ENCODE results near the gene IDH3G.
"Not testable (repeated sequence)": the region's sequence is repeated elsewhere in the genome, so short reads cannot be mapped to it uniquely, and the experiment has no call there.

Gene IDH3G

GRCh38 chrX:153746991-153747390, 47.2 kb downstream of the IDH3G start:
- H3K4me1 ChIP-seq (ENCODE audit: control insufficient read depth, insufficient read depth, low read length); H3K36me3 ChIP-seq (ENCODE audit: control insufficient read depth, insufficient read depth, low read length); H3K27me3 ChIP-seq (ENCODE audit: control insufficient read depth, insufficient read depth, low read length); DNase-seq (ENCODE audit: low read depth, low spot score); H3K9me3 ChIP-seq (ENCODE audit: control insufficient read depth, insufficient read depth, low read length); H3K27ac ChIP-seq (ENCODE audit: low read length); H3K4me3 ChIP-seq (ENCODE audit: low read length): not testable (repeated sequence)
- WGBS (ENCODE audit: insufficient coverage, insufficient read length): no CpG with 5 or more reads among the region's 6 CpGs

GRCh38 chrX:153746359-153746758, 47.8 kb downstream of the IDH3G start:
- WGBS (ENCODE audit: insufficient coverage, insufficient read length): 100% methylated on average over 2 of the region's 3 CpGs
- no peaks in the 10 kb centered on the region for H3K27me3 ChIP-seq (ENCODE audit: control insufficient read depth, insufficient read depth, low read length)
- H3K36me3 ChIP-seq (ENCODE audit: control insufficient read depth, insufficient read depth, low read length): no peaks in the 10 kb centered on the region
- H3K9me3 ChIP-seq (ENCODE audit: control insufficient read depth, insufficient read depth, low read length): no peaks in the 10 kb centered on the region
- no peak overlapping the region for H3K4me3 ChIP-seq (ENCODE audit: low read length)
- H3K4me1 ChIP-seq (ENCODE audit: control insufficient read depth, insufficient read depth, low read length): peaks cover 5% of the 10 kb centered on the region
- DNase-seq (ENCODE audit: low read depth, low spot score): no peak
- H3K27ac ChIP-seq (ENCODE audit: low read length): no peak overlapping the region

DNA sequence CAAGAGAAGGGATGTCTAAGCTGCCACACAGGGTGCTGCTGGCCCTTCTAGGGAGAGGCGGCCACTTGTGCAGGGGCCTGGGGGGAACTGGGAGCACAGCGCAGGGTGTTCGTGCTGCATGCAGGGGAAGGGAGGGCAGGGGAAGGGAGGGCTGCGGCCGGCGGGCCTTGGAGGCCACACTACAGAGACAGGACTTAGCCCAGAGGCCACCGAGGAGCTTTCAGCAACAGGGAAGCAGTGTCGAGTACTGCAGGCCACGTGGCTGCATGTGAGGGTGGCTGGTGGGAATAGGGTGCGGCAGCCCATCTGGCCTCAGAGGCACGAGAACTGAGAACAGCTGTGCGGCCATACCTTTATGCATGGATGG, 49.1 kb downstream of the IDH3G start:
- not testable (repeated sequence) for H3K4me1 ChIP-seq (ENCODE audit: control insufficient read depth, insufficient read depth, low read length); H3K27me3 ChIP-seq (ENCODE audit: control insufficient read depth, insufficient read depth, low read length); H3K36me3 ChIP-seq (ENCODE audit: control insufficient read depth, insufficient read depth, low read length); DNase-seq (ENCODE audit: low read depth, low spot score); H3K4me3 ChIP-seq (ENCODE audit: low read length); H3K9me3 ChIP-seq (ENCODE audit: control insufficient read depth, insufficient read depth, low read length); H3K27ac ChIP-seq (ENCODE audit: low read length)
- no CpG with 5 or more reads among the region's 12 CpGs for WGBS (ENCODE audit: insufficient coverage, insufficient read length)

GRCh38 chrX:153744210-153745066, 49.7 kb downstream of the IDH3G start:
- Histone ChIP-seq H3K9me3 (ENCODE audit: control insufficient read depth, insufficient read depth, low read length) (no peaks in the 10 kb centered on the region), H3K4me1 (ENCODE audit: control insufficient read depth, insufficient read depth, low read length) (peaks cover 5% of the 10 kb centered on the region), H3K27me3 (ENCODE audit: control insufficient read depth, insufficient read depth, low read length) (no peaks in the 10 kb centered on the region), H3K4me3 (ENCODE audit: low read length) (peak overlapping the region; percentile 42; the same call in 1 of the 2 replicates), H3K27ac (ENCODE audit: low read length) (no peak overlapping the region), H3K36me3 (ENCODE audit: control insufficient read depth, insufficient read depth, low read length) (no peaks in the 10 kb centered on the region)
- WGBS (ENCODE audit: insufficient coverage, insufficient read length): no CpG with 5 or more reads among the region's 38 CpGs
- no peak for DNase-seq (ENCODE audit: low read depth, low spot score)

- H3K9me3 ChIP-seq (ENCODE audit: control insufficient read depth, insufficient read depth, low read length); H3K4me1 ChIP-seq (ENCODE audit: control insufficient read depth, insufficient read depth, low read length); DNase-seq (ENCODE audit: low read depth, low spot score); H3K36me3 ChIP-seq (ENCODE audit: control insufficient read depth, insufficient read depth, low read length); H3K27ac ChIP-seq (ENCODE audit: low read length); H3K27me3 ChIP-seq (ENCODE audit: control insufficient read depth, insufficient read depth, low read length): not testable (repeated sequence)
- peak overlapping the region; percentile 42; the same call in 1 of the 2 replicates for H3K4me3 ChIP-seq (ENCODE audit: low read length)
- WGBS (ENCODE audit: insufficient coverage, insufficient read length): no CpG with 5 or more reads among the region's 35 CpGs
These were observed 50.5 kb downstream of the IDH3G start for GRCh38 chrX:153743468-153744209.

GRCh38 chrX:153742796-153743467, 51.2 kb downstream of the IDH3G start:
- H3K27me3 ChIP-seq (ENCODE audit: control insufficient read depth, insufficient read depth, low read length); H3K36me3 ChIP-seq (ENCODE audit: control insufficient read depth, insufficient read depth, low read length); H3K27ac ChIP-seq (ENCODE audit: low read length); H3K9me3 ChIP-seq (ENCODE audit: control insufficient read depth, insufficient read depth, low read length); DNase-seq (ENCODE audit: low read depth, low spot score); H3K4me3 ChIP-seq (ENCODE audit: low read length); H3K4me1 ChIP-seq (ENCODE audit: control insufficient read depth, insufficient read depth, low read length): not testable (repeated sequence)
- WGBS (ENCODE audit: insufficient coverage, insufficient read length): no CpG with 5 or more reads among the region's 32 CpGs

GRCh38 chrX:153742111-153742510, 52.1 kb downstream of the IDH3G start:
- not testable (repeated sequence) for H3K9me3 ChIP-seq (ENCODE audit: control insufficient read depth, insufficient read depth, low read length); H3K27ac ChIP-seq (ENCODE audit: low read length)

DNA sequence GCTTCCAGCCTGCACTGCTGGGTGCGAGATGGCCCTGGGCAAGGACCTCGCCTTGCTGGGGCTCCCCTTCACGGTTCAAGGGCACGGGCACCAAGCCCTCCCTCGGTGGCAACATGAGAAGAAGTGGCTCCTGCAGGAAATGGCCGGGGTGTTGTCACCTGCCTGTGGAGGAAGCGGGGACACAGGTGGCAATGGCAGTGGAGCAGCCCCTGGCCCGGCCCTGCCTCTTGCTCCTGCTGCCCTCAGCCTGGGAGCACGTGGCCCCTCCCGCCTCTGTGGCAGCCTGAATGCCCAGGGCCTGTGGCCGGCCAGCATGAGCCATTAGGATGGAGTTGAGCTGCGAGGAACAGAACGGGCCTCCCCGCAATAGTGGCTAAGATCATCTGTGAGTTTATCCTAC, 52.7 kb downstream of the IDH3G start:
- H3K36me3 ChIP-seq (ENCODE audit: control insufficient read depth, insufficient read depth, low read length): no peaks in the 10 kb centered on the region; the same call in 1 of the 2 replicates
- H3K9me3 ChIP-seq (ENCODE audit: control insufficient read depth, insufficient read depth, low read length): no peaks in the 10 kb centered on the region
- WGBS (ENCODE audit: insufficient coverage, insufficient read length): no CpG with 5 or more reads among the region's 14 CpGs
- no peak overlapping the region for H3K4me3 ChIP-seq (ENCODE audit: low read length)
- no peak overlapping the region for H3K27ac ChIP-seq (ENCODE audit: low read length)
- peaks cover 5% of the 10 kb centered on the region for H3K4me1 ChIP-seq (ENCODE audit: control insufficient read depth, insufficient read depth, low read length)
- no peaks in the 10 kb centered on the region for H3K27me3 ChIP-seq (ENCODE audit: control insufficient read depth, insufficient read depth, low read length)
- no peak for DNase-seq (ENCODE audit: low read depth, low spot score)

More at GRCh38 chrX:153742111-153742510, 52.1 kb downstream of the IDH3G start:
- not testable (repeated sequence) for H3K4me3 ChIP-seq (ENCODE audit: low read length); H3K27me3 ChIP-seq (ENCODE audit: control insufficient read depth, insufficient read depth, low read length); H3K36me3 ChIP-seq (ENCODE audit: control insufficient read depth, insufficient read depth, low read length); H3K4me1 ChIP-seq (ENCODE audit: control insufficient read depth, insufficient read depth, low read length); DNase-seq (ENCODE audit: low read depth, low spot score)
- WGBS (ENCODE audit: insufficient coverage, insufficient read length): no CpG with 5 or more reads among the region's 14 CpGs

DNA sequence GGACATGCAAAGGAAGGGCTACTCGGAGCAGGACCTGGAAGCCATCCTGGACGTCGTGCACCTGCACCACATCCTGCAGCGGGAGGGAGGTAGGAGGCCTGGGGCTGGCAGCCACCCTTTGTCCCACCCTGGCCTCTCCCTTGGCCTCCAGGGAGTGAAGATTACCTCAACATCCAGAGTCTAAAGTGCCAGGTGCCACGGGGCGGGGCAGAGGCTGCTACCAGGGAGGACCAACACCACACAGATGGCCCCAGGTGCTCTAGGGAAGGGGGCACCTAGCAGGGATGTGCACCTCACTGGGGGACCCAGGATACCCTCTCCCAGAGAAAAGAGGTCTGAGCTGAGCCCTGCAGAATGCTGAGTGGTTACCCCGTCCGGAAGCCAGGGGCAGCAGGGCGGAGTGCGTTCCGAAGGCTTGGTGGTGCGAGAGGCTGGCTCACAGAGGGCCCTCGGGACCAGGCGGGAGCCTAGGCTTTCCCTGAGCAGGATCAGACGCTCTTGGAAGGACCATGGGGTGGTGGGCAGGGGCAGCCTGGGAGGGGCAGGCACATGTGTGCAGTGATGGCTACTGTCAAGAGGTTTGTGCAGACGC, 53.4 kb downstream of the IDH3G start:
- Histone ChIP-seq H3K4me3 (ENCODE audit: low read length) (no peak overlapping the region), H3K4me1 (ENCODE audit: control insufficient read depth, insufficient read depth, low read length) (peaks cover 5% of the 10 kb centered on the region), H3K27me3 (ENCODE audit: control insufficient read depth, insufficient read depth, low read length) (no peaks in the 10 kb centered on the region), H3K9me3 (ENCODE audit: control insufficient read depth, insufficient read depth, low read length) (no peaks in the 10 kb centered on the region), H3K27ac (ENCODE audit: low read length) (no peak overlapping the region), H3K36me3 (ENCODE audit: control insufficient read depth, insufficient read depth, low read length) (no peaks in the 10 kb centered on the region; the same call in 1 of the 2 replicates)
- no CpG with 5 or more reads among the region's 16 CpGs for WGBS (ENCODE audit: insufficient coverage, insufficient read length)
- DNase-seq (ENCODE audit: low read depth, low spot score): no peak

Measured in iPS DF 6.9 (cell line).